ENCODE results near the gene NKAPL. TPM values are rescaled to one million over a fixed set of nuclear protein-coding genes. Genes with fewer than 3 reads are reported as not detected.

The NKAPL gene
- total and polyA plus RNA-seq, 10 donors, result 0.64 to 3.1 (median 1.4) TPM

- peaks cover 0 to 4% (median 0%) of the 10 kb centered on the region in 6 donors for H3K36me3 ChIP-seq
- no peaks in the 10 kb centered on the region for H3K27me3 ChIP-seq (replicated peaks in 1 of 7)
- peak overlapping the region; percentile 59 to 78 (median 68) for H3K4me3 ChIP-seq
- WGBS, 5 donors, result 7 to 11% (median 9%) methylated on average over 5 of the region's 5 CpGs
- peak overlapping the region; percentile 85 to 94 (median 88) for H3K27ac ChIP-seq
- no peaks in the 10 kb centered on the region for H3K9me3 ChIP-seq
- intact Hi-C loops (cut with DNase I; ENCODE audit: low total_unique reads), result no loop called here
- peaks cover 11 to 44% (median 30%) of the 10 kb centered on the region in 6 donors for H3K4me1 ChIP-seq
- TF ChIP-seq CTCF (IDR thresholded peaks at IDR 0.05 in 8 of 11, conservative IDR thresholded peaks at IDR 0.05 in 3 of 11), result no peak
- no peak for TF ChIP-seq POLR2AphosphoS5 (IDR thresholded peaks at IDR 0.05)
- no peak for TF ChIP-seq POLR2A (IDR thresholded peaks at IDR 0.05)
- no peak for DNase-seq
Observed at GRCh38 chr6:28266563-28266961, 7.5 kb downstream of the NKAPL start.

GRCh38 chr6:28266962-28267694, 8.0 kb downstream of the NKAPL start, which contains the start of gene ZSCAN26:
Gene ZSCAN26 (plus strand): TSS chr6:28267143. CDS start chr6:28271920, 4,777 bp downstream.
- peak within 1 kb of the TSS; percentile 85 to 94 (median 88) for H3K27ac ChIP-seq
- no peaks in the 10 kb centered on the region for H3K9me3 ChIP-seq
- DNase-seq, result peak; percentile 94
- intact Hi-C loops (cut with DNase I; ENCODE audit: low total_unique reads), result no loop called here
- TF ChIP-seq CTCF (IDR thresholded peaks at IDR 0.05 in 8 of 11, conservative IDR thresholded peaks at IDR 0.05 in 3 of 11), result no peak
- TF ChIP-seq POLR2AphosphoS5 (IDR thresholded peaks at IDR 0.05), result peak; percentile 89 to 91 (median 90)
- TF ChIP-seq POLR2A (IDR thresholded peaks at IDR 0.05), result peak in 1 of 3 donors; percentile 41
- 0 to 1% (median 1%) methylated on average over 31 to 32 of the region's 32 CpGs for WGBS, 5 donors
- no peaks in the 10 kb centered on the region for H3K27me3 ChIP-seq (replicated peaks in 1 of 7)
- H3K4me1 ChIP-seq, result peaks cover 11 to 44% (median 30%) of the 10 kb centered on the region in 6 donors
- peaks cover 0 to 10% (median 5%) of the 10 kb centered on the region in 6 donors for H3K36me3 ChIP-seq
- H3K4me3 ChIP-seq, result peak within 1 kb of the TSS; percentile 59 to 78 (median 68)

GRCh38 chr6:28267695-28268059, 8.6 kb downstream of the NKAPL start:
- Histone ChIP-seq H3K9me3 (no peaks in the 10 kb centered on the region), H3K27ac (peak overlapping the region in 7 of 8 donors; percentile 87 to 94 (median 89)), H3K27me3 (replicated peaks in 1 of 7) (no peaks in the 10 kb centered on the region), H3K4me1 (peaks cover 11 to 44% (median 30%) of the 10 kb centered on the region in 6 donors), H3K4me3 (peak overlapping the region; percentile 59 to 78 (median 68)), H3K36me3 (peaks cover 0 to 15% (median 10%) of the 10 kb centered on the region in 6 donors)
- TF ChIP-seq POLR2AphosphoS5 (IDR thresholded peaks at IDR 0.05), result no peak
- TF ChIP-seq CTCF (IDR thresholded peaks at IDR 0.05 in 8 of 11, conservative IDR thresholded peaks at IDR 0.05 in 3 of 11), result no peak
- no peak for TF ChIP-seq POLR2A (IDR thresholded peaks at IDR 0.05)
- WGBS, 5 donors, result 2 to 7% (median 3%) methylated on average over 1 of the region's 1 CpG
- no peak for DNase-seq
- intact Hi-C loops (cut with DNase I; ENCODE audit: low total_unique reads), result no loop called here

GRCh38 chr6:28269492-28269891, 10.4 kb downstream of the NKAPL start:
- Histone ChIP-seq H3K36me3 (peaks cover 0 to 33% (median 25%) of the 10 kb centered on the region in 6 donors), H3K4me1 (peaks cover 11 to 51% (median 30%) of the 10 kb centered on the region in 6 donors), H3K9me3 (no peaks in the 10 kb centered on the region), H3K27ac (peak overlapping the region in 2 of 8 donors; percentile 0 to 15), H3K4me3 (no peak overlapping the region), H3K27me3 (replicated peaks in 1 of 7) (no peaks in the 10 kb centered on the region)
- intact Hi-C loops (cut with DNase I; ENCODE audit: low total_unique reads), result no loop called here
- no peak for TF ChIP-seq CTCF (IDR thresholded peaks at IDR 0.05 in 8 of 11, conservative IDR thresholded peaks at IDR 0.05 in 3 of 11)
- TF ChIP-seq POLR2AphosphoS5 (IDR thresholded peaks at IDR 0.05), result no peak
- no peak for TF ChIP-seq POLR2A (IDR thresholded peaks at IDR 0.05)
- no peak for DNase-seq

Measured in spleen (tissue), 11 donors.